Heart left ventricle (tissue), 16 donors: ENCODE data around the gene PKN3. TPM values are rescaled to one million over a fixed set of nuclear protein-coding genes. Genes with fewer than 3 reads are reported as not detected.
A peak's percentile ranks its signal among the peaks of the same experiment; 100 is the strongest.

Experiments
- ATAC-seq, 4 donors: fragments of 200-7000 bp; cut with Tn5 transposase; one replicate each; pipeline ENCODE4 v1.9.1; 2020 to 2022; ENCODE audit warnings: moderate library complexity in 4 of 4, mild to moderate bottlenecking in 3 of 4, moderate number of reproducible peaks in 1 of 4
- DNase-seq, 5 donors: peaks; one replicate each; pipeline ENCODE4 v3.0.0-alpha.2; 2020
- H3K27ac ChIP-seq, 12 donors: fragments of 200-600 bp; sonication (generic) in 4 of 12; one replicate each; pipeline versions ENCODE4 v1.5.0 to v1.8.0; 2016 to 2022; ENCODE audit warnings: mild to moderate bottlenecking in 2 of 12
- H3K27me3 ChIP-seq, 9 donors: fragments of 200-600 bp; sonication (generic) in 2 of 9; one replicate each; pipeline versions ENCODE4 v1.5.1 to v1.8.0; 2016 to 2022; ENCODE audit warnings: mild to moderate bottlenecking in 3 of 9
- H3K36me3 ChIP-seq, 9 donors: fragments of 200-600 bp; sonication (generic) in 2 of 9; one replicate each; pipeline versions ENCODE4 v1.5.0 to v1.8.0; 2018 to 2022; ENCODE audit warnings: mild to moderate bottlenecking in 2 of 9
- H3K4me1 ChIP-seq, 12 donors: fragments of 200-600 bp; sonication (generic) in 4 of 12; one replicate each; pipeline versions ENCODE4 v1.5.0 to v1.8.0; 2016 to 2022; ENCODE audit warnings: mild to moderate bottlenecking in 3 of 12
- H3K4me3 ChIP-seq, 12 donors: fragments of 200-600 bp; sonication (generic) in 4 of 12; one replicate each; pipeline versions ENCODE4 v1.5.0 to v1.8.0; 2017 to 2022; ENCODE audit warnings: mild to moderate bottlenecking in 9 of 12, moderate library complexity in 4 of 12
- H3K9me3 ChIP-seq, 12 donors: fragments of 200-600 bp; sonication (generic) in 4 of 12; one replicate each; pipeline versions ENCODE4 v1.5.0 to v1.8.0; 2016 to 2022; ENCODE audit warnings: mild to moderate bottlenecking in 1 of 12
- POLR2A ChIP-seq, 2 donors: fragments of 450-650 bp; IDR thresholded peaks; one replicate each; pipeline ENCODE4 v1.6.1; 2017; ENCODE audit warnings: antibody characterized with exemption in 2 of 2, mild to moderate bottlenecking in 2 of 2, moderate library complexity in 2 of 2
- WGBS, 4 donors: extraction: QIAGEN DNeasy Blood & Tissue Kit in 2 of 4; methylation state at CpG; one replicate each; pipeline versions ENCODE4 v1.1.5 to v1.1.7; 2013 to 2018; 5-methylcytosine and 5-hydroxymethylcytosine counted together
- intact Hi-C, 10 donors: fragments of 100-400 bp; cut with DNase I; formaldehyde crosslinking; loops; one replicate each; pipeline versions ENCODE4 v1.11.1 to v1.14.2; 2022
- polyA plus RNA-seq, 2 donors: library from polyadenylated mRNA; stranded (reverse); fragments of 200-250 nt; gene quantifications; one replicate each; pipeline ENCODE4 v1.2.3, GENCODE V29; 2013
- total RNA-seq, 9 donors: library from RNA; depleted of rRNA in 2 of 9; stranded (reverse); fragments of >200 nt in 2 of 9; fragmentation: NEBNext Ultra II Directional in 3 of 9; extraction: Animal tissue kit (Norgen Biotek cat#: 25700) in 3 of 9; gene quantifications; one replicate each; pipeline versions ENCODE4 v1.1.0 to v1.2.4, GENCODE V29; 2016 to 2023
- TF ChIP-seq, protein P1 (sequence below), 12 donors: fragments of 200-600 bp; sonication (generic) in 4 of 12; IDR thresholded peaks; one replicate each; pipeline versions ENCODE4 v1.5.0 to v1.8.0; 2018 to 2022; ENCODE audit warnings: antibody characterized with exemption in 12 of 12, mild to moderate bottlenecking in 5 of 12
- donor health status: ischemic (EF 13 %, LVEDD 7.1; RV severe dilation, severe dysfunction).
- donor health status: healthy with polysubstance abuse.
- donor health status: DM: no; HTN: yes; CAD: no.
- donor health status: DM: no; HTN: no; CAD: no.
- donor health status: ischemic (EF 25% LVEDD 6.9; RV normal size, moderate dysfunction).
- donor health status: ischemic (EF 25% LVEDD 5.7; RV mildly dilated, moderate dysfunction).
- donor health status: healthy.
- donor health status: DM: yes; HTN: yes; CAD: no.
- donor health status: ischemic (EF 35%, LVEDD 5.7; RV mildly dilated, moderate dysfunction).
- donor health status: nonischemic (EF 11% LVEDD 7.7; RV severe dilation, severe dysfunction).
- donor health status: DM: yes; HTN: yes; CAD: no.
- donor health status: PGD.
- donor health status: ischemic (EF 29% LVEDD 5.4; RV normal size, mild dysfunction).
- donor health status: nonischemic (EF 23%, LVEDD 6.1; RV moderate dilation, normal function).

Gene PKN3
- total and polyA plus RNA-seq, 11 donors: 3.7 to 16.1 (median 6.0) TPM

DNA sequence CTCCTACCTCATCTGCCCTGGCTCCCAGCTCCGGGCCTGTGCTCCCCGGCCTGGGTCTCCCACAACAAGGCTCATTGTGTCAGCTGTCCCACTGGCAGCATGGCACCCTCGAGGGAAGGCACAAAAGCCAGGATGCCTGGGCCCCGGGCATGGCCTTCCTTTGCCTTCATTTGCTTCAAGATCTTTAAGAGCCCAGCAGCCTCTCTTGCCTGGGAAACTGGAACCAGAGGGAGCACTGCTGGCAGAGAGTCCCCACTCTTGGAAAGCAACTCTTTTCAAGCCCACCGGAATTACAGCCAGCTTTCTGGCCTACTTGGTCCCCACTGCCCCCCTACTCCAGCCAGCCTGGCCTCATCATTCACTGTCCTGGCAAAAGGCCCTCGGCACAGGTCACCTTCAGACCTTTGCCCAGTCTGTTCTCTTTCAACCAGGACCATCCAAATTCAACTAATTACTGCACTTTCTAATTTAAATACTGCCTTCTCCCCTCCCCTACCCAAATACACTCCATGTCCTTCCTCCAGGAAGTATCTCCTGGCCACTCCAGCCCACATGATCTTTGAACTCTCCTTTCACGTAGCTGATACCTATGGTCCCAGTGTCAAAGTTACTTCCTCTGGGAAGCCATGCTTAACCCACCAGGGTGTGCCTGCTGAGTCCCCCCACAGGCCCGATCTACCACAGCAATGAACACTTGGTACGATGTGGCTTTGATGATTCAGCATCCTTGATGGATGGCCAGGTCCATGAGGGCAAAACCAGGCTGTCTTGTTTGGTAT is 60.6 kb downstream of the PKN3 start:
- no peak for TF ChIP-seq POLR2A (IDR thresholded peaks at IDR 0.05)
- DNase-seq (no peak), ATAC-seq (peak in 2 of 4 donors; percentile 33 to 47)
- Histone ChIP-seq H3K4me1 (peaks cover 0 to 10% (median 0%) of the 10 kb centered on the region in 12 donors), H3K4me3 (no peak overlapping the region), H3K27ac (no peak overlapping the region), H3K9me3 (no peaks in the 10 kb centered on the region), H3K36me3 (peaks cover 0 to 16% (median 2%) of the 10 kb centered on the region in 9 donors), H3K27me3 (no peaks in the 10 kb centered on the region)
- 79 to 84% (median 81%) methylated on average over 9 of the region's 9 CpGs for WGBS, 4 donors
- intact Hi-C loops: no loop called here

DNA sequence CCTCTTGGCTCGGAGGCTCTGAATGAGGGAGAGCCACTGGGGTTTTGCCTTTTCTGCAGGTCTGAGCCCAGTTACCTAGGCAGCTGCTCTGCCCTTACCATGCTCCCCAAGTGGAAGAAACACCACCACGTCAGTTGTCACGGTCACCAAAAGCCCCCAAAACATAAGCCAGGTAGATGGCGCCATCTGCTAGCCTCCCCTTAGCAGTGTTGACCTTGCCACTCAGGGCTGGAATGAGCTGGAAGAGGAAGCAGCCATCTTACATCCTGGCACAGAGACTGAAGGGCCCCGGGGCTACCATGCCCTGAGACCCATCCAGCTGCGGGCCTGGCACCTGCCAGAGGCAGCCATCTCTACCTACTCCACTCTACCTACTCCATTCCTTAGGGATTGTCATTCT is 62.1 kb downstream of the PKN3 start:
- peaks cover 0 to 19% (median 3%) of the 10 kb centered on the region in 12 donors for H3K4me1 ChIP-seq
- no peaks in the 10 kb centered on the region for H3K27me3 ChIP-seq
- TF ChIP-seq POLR2A (IDR thresholded peaks at IDR 0.05): no peak
- TF ChIP-seq, protein P1, sequence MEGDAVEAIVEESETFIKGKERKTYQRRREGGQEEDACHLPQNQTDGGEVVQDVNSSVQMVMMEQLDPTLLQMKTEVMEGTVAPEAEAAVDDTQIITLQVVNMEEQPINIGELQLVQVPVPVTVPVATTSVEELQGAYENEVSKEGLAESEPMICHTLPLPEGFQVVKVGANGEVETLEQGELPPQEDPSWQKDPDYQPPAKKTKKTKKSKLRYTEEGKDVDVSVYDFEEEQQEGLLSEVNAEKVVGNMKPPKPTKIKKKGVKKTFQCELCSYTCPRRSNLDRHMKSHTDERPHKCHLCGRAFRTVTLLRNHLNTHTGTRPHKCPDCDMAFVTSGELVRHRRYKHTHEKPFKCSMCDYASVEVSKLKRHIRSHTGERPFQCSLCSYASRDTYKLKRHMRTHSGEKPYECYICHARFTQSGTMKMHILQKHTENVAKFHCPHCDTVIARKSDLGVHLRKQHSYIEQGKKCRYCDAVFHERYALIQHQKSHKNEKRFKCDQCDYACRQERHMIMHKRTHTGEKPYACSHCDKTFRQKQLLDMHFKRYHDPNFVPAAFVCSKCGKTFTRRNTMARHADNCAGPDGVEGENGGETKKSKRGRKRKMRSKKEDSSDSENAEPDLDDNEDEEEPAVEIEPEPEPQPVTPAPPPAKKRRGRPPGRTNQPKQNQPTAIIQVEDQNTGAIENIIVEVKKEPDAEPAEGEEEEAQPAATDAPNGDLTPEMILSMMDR (IDR thresholded peaks at IDR 0.05): no peak
- H3K4me3 ChIP-seq: no peak overlapping the region
- H3K27ac ChIP-seq: no peak overlapping the region
- peaks cover 0 to 18% (median 2%) of the 10 kb centered on the region in 9 donors for H3K36me3 ChIP-seq
- intact Hi-C loops: no loop called here
- no peaks in the 10 kb centered on the region for H3K9me3 ChIP-seq
- ATAC-seq (peak in 1 of 4 donors; percentile 22), DNase-seq (no peak)
- 83 to 90% (median 83%) methylated on average over 2 to 6 of the region's 6 CpGs for WGBS, 4 donors

DNA sequence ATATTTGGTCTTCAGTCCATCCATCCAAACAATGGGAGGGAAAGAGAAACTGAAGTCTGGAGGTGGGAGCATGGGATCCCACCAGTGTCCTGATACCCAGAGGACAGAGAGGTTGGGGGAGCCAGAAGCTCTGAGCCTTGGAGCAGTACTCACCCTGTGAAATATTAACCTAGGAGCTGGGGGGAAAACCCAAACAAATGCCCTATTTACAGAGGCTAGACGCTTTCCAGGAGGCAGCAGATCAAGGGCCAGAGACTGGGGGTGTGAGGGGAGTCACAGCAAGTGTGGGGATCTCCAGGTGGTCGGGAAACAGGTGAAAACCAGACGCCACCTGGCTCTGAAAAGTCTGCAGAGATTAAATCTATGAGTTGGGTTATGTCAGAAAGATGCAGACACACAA is 63.2 kb downstream of the PKN3 start:
- intact Hi-C loops: no loop called here
- TF ChIP-seq, protein P1 (IDR thresholded peaks at IDR 0.05): no peak
- no peak for TF ChIP-seq POLR2A (IDR thresholded peaks at IDR 0.05)
- Histone ChIP-seq H3K36me3 (peaks cover 0 to 18% (median 2%) of the 10 kb centered on the region in 9 donors), H3K9me3 (no peaks in the 10 kb centered on the region), H3K27me3 (no peaks in the 10 kb centered on the region), H3K4me3 (no peak overlapping the region), H3K4me1 (peaks cover 0 to 29% (median 12%) of the 10 kb centered on the region in 12 donors), H3K27ac (no peak overlapping the region)
- 86 to 90% (median 88%) methylated on average over 3 of the region's 3 CpGs for WGBS, 4 donors
- no peak for ATAC-seq
- no peak for DNase-seq

DNA sequence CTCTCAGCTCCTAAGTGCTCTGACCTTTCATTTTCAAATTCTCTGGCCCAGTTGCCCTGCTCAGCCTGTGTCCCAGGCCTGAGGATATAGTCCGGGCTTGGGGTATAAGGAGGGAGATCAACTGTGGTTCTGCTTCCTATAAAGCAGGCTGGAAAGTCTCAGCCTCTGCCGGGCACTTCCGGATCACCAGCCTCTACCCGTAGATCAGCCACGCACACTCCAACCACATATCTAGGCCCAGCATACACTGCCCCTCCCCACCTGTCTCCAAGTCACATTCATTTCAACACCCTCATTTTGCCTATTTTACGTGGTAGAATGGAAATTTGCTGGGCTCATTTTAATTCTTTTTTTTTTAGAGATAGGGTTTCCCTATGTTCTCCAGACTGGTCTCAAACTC is 66.3 kb downstream of the PKN3 start:
- DNase-seq (no peak), ATAC-seq (no peak)
- WGBS, 4 donors: 66 to 77% (median 76%) methylated on average over 6 of the region's 6 CpGs
- no peak overlapping the region for H3K27ac ChIP-seq
- no peak for TF ChIP-seq POLR2A (IDR thresholded peaks at IDR 0.05)
- TF ChIP-seq, protein P1 (IDR thresholded peaks at IDR 0.05): no peak
- intact Hi-C loops: no loop called here
- peaks cover 0 to 18% (median 2%) of the 10 kb centered on the region in 9 donors for H3K36me3 ChIP-seq
- no peaks in the 10 kb centered on the region for H3K27me3 ChIP-seq
- no peak overlapping the region for H3K4me3 ChIP-seq
- peaks cover 0 to 33% (median 21%) of the 10 kb centered on the region in 12 donors for H3K4me1 ChIP-seq
- H3K9me3 ChIP-seq: no peaks in the 10 kb centered on the region

Other genes with a start within 250 kb of the PKN3 start
- gene ODF2, start 246.5 kb upstream of the PKN3 start, total RNA-seq: 10 to 100 TPM; 10.9 to 20.9 (median 13.7) TPM
- 10 to 100 TPM in 1 of 2 donors, 1 to 10 TPM in 1; 8.0 to 25.5 TPM for gene ODF2, start 246.5 kb upstream of the PKN3 start, polyA plus RNA-seq
- gene GLE1, start 197.8 kb upstream of the PKN3 start, total RNA-seq: 10 to 100 TPM; 17.2 to 23.5 (median 19.9) TPM
- 10 to 100 TPM in 1 of 2 donors, 1 to 10 TPM in 1; 7.5 to 20.3 TPM for gene GLE1, start 197.8 kb upstream of the PKN3 start, polyA plus RNA-seq
- 100 to 1,000 TPM; 218 to 472 (median 285) TPM for gene SPTAN1, start 149.9 kb upstream of the PKN3 start, total RNA-seq
- gene SPTAN1, start 149.9 kb upstream of the PKN3 start, polyA plus RNA-seq: 100 to 1,000 TPM; 104 to 161 TPM
- 10 to 100 TPM; 20.5 to 50.2 (median 27.0) TPM for gene DYNC2I2, start 45.7 kb upstream of the PKN3 start, total RNA-seq
- gene DYNC2I2, start 45.7 kb upstream of the PKN3 start, polyA plus RNA-seq: 10 to 100 TPM; 56.6 to 65.7 TPM
- 100 to 1,000 TPM in 8 of 9 donors, 10 to 100 TPM in 1; 96.8 to 240 (median 211) TPM for gene SET, start 13.3 kb upstream of the PKN3 start, total RNA-seq
- gene SET, start 13.3 kb upstream of the PKN3 start, polyA plus RNA-seq: 100 to 1,000 TPM in 1 of 2 donors, 10 to 100 TPM in 1; 67.6 to 199 TPM
- 10 to 100 TPM in 5 of 9 donors, 1 to 10 TPM in 4; 5.1 to 26.0 (median 10.5) TPM for gene ZDHHC12, start 21.6 kb downstream of the PKN3 start, total RNA-seq
- gene ZDHHC12, start 21.6 kb downstream of the PKN3 start, polyA plus RNA-seq: 10 to 100 TPM; 10.9 to 29.8 TPM
- 100 to 1,000 TPM in 1 of 9 donors, 10 to 100 TPM in 8; 53.4 to 163 (median 62.3) TPM for gene ZER1, start 69.4 kb downstream of the PKN3 start, total RNA-seq
- gene ZER1, start 69.4 kb downstream of the PKN3 start, polyA plus RNA-seq: 10 to 100 TPM; 32.4 to 40.7 TPM
- 10 to 100 TPM; 12.1 to 27.3 (median 18.4) TPM for gene TBC1D13, start 84.8 kb downstream of the PKN3 start, total RNA-seq
- gene TBC1D13, start 84.8 kb downstream of the PKN3 start, polyA plus RNA-seq: 10 to 100 TPM in 1 of 2 donors, 1 to 10 TPM in 1; 9.6 to 20.9 TPM
- 10 to 100 TPM; 34.8 to 99.9 (median 57.6) TPM for gene ENDOG, start 116.0 kb downstream of the PKN3 start, total RNA-seq
- 100 to 1,000 TPM in 1 of 2 donors, 10 to 100 TPM in 1; 38.4 to 105 TPM for gene ENDOG, start 116.0 kb downstream of the PKN3 start, polyA plus RNA-seq
- gene SPOUT1, start 127.3 kb downstream of the PKN3 start, total RNA-seq: 10 to 100 TPM in 7 of 9 donors, 1 to 10 TPM in 2; 6.1 to 24.7 (median 15.1) TPM
- gene SPOUT1, start 127.3 kb downstream of the PKN3 start, polyA plus RNA-seq: 10 to 100 TPM; 14.2 to 20.2 TPM
- gene KYAT1, start 179.4 kb downstream of the PKN3 start, total RNA-seq: 10 to 100 TPM in 7 of 9 donors, 1 to 10 TPM in 2; 9.5 to 16.7 (median 13.4) TPM
- gene KYAT1, start 179.4 kb downstream of the PKN3 start, polyA plus RNA-seq: 10 to 100 TPM; 11.5 to 12.6 TPM
- gene LRRC8A, start 179.6 kb downstream of the PKN3 start, total RNA-seq: 10 to 100 TPM; 16.2 to 76.4 (median 28.8) TPM
- 10 to 100 TPM; 15.8 to 62.3 TPM for gene LRRC8A, start 179.6 kb downstream of the PKN3 start, polyA plus RNA-seq
- 10 to 100 TPM; 14.0 to 49.0 (median 27.3) TPM for gene PHYHD1, start 218.5 kb downstream of the PKN3 start, total RNA-seq
- 10 to 100 TPM; 24.2 to 41.5 TPM for gene PHYHD1, start 218.5 kb downstream of the PKN3 start, polyA plus RNA-seq
- 10 to 100 TPM in 6 of 9 donors, 1 to 10 TPM in 3; 8.2 to 14.8 (median 10.6) TPM for gene DOLK, start 245.1 kb downstream of the PKN3 start, total RNA-seq
- gene DOLK, start 245.1 kb downstream of the PKN3 start, polyA plus RNA-seq: 10 to 100 TPM in 1 of 2 donors, 1 to 10 TPM in 1; 7.8 to 15.6 TPM
- 10 to 100 TPM; 15.1 to 30.4 (median 22.6) TPM for gene NUP188, start 245.2 kb downstream of the PKN3 start, total RNA-seq
- 10 to 100 TPM; 10.6 to 35.1 TPM for gene NUP188, start 245.2 kb downstream of the PKN3 start, polyA plus RNA-seq